CD14-positive monocyte (primary cell): ENCODE measurements around the gene PAK4. TPM values are rescaled to one million over a fixed set of nuclear protein-coding genes. Genes with fewer than 3 reads are reported as not detected.

Experiments
- DNase-seq, 3 donors: peaks; one replicate each; pipeline ENCODE4 v3.0.0-alpha.2; 2011 to 2022
- H2AFZ ChIP-seq: 2 replicates; pipeline ENCODE4 v1.6.0; 2012; ENCODE audit warnings: mild to moderate bottlenecking, low read depth, low read length, inconsistent platforms; ENCODE audit not compliant: insufficient read depth, poor library complexity, severe bottlenecking
- H3K27ac ChIP-seq, 2 donors: 1 replicate in 1 of 2; 2 replicates in 1 of 2; pipeline ENCODE4 v1.5.1; 2012 to 2013; ENCODE audit warnings: low read length in 2 of 2, control low read depth in 1 of 2, inconsistent platforms in 1 of 2, low read depth in 1 of 2, mild to moderate bottlenecking in 1 of 2
- H3K27me3 ChIP-seq, 2 donors: one replicate each; pipeline versions ENCODE4 v1.6.0 to v1.6.1; 2011 to 2013; ENCODE audit warnings: low read length in 2 of 2; ENCODE audit not compliant: control insufficient read depth in 2 of 2, insufficient read depth in 2 of 2
- H3K36me3 ChIP-seq, 2 donors: replicated peaks in 1 of 2; 1 replicate in 1 of 2; 2 replicates in 1 of 2; pipeline versions ENCODE4 v1.5.1 to v1.6.1; 2012 to 2013; ENCODE audit warnings: low read length in 2 of 2, control low read depth in 1 of 2, inconsistent platforms in 1 of 2, mild to moderate bottlenecking in 1 of 2; ENCODE audit not compliant: insufficient read depth in 2 of 2, control insufficient read depth in 1 of 2
- H3K4me1 ChIP-seq, 2 donors: 1 replicate in 1 of 2; 2 replicates in 1 of 2; pipeline versions ENCODE4 v1.5.1 to v1.6.1; 2012 to 2013; ENCODE audit warnings: low read length in 2 of 2, control low read depth in 1 of 2, inconsistent platforms in 1 of 2, mild to moderate bottlenecking in 1 of 2, moderate library complexity in 1 of 2; ENCODE audit not compliant: insufficient read depth in 2 of 2, control insufficient read depth in 1 of 2
- H3K4me2 ChIP-seq: replicated peaks from 2 replicates; pipeline ENCODE3; 2012; ENCODE audit warnings: low read length, moderate library complexity, mild to moderate bottlenecking; ENCODE audit not compliant: poor library complexity, severe bottlenecking; ENCODE audit errors: extremely low read depth
- H3K4me3 ChIP-seq, 3 experiments: fragments of 200-600 bp in 1 of 3; sonication (generic) in 1 of 3; replicated peaks in 1 of 3; 1 replicate in 2 of 3; 2 replicates in 1 of 3; pipeline ENCODE4 v1.5.1; 2011 to 2013; ENCODE audit warnings: low read length in 3 of 3, mild to moderate bottlenecking in 3 of 3, control low read depth in 2 of 3, low read depth in 2 of 3, inconsistent platforms in 1 of 3, moderate library complexity in 1 of 3
- H3K79me2 ChIP-seq: 2 replicates; pipeline ENCODE4 v1.6.0; 2012; ENCODE audit warnings: mild to moderate bottlenecking, control low read depth, inconsistent platforms, low read length, moderate library complexity; ENCODE audit not compliant: insufficient read depth
- H3K9ac ChIP-seq: 2 replicates; pipeline ENCODE4 v1.6.0; 2017; ENCODE audit warnings: low read length, mild to moderate bottlenecking; ENCODE audit not compliant: insufficient read depth, poor library complexity, severe bottlenecking
- H3K9me3 ChIP-seq, 2 donors: replicated peaks in 1 of 2; 1 replicate in 1 of 2; 2 replicates in 1 of 2; pipeline versions ENCODE4 v1.5.1 to v1.6.1; 2012 to 2013; ENCODE audit warnings: low read length in 2 of 2, control low read depth in 1 of 2; ENCODE audit not compliant: control insufficient read depth in 1 of 2, insufficient read depth in 1 of 2
- H4K20me1 ChIP-seq: 2 replicates; pipeline ENCODE4 v1.6.0; 2012; ENCODE audit warnings: mild to moderate bottlenecking, low read length, control low read depth, moderate library complexity; ENCODE audit not compliant: insufficient read depth
- H3K27ac Mint-ChIP-seq, 7 donors: one replicate each; pipeline ENCODE4 v1.8.0; 2020; ENCODE audit warnings: mild to moderate bottlenecking in 7 of 7, mixed read lengths in 7 of 7, moderate library complexity in 6 of 7, inconsistent platforms in 2 of 7
- H3K27me3 Mint-ChIP-seq, 3 donors: one replicate each; pipeline ENCODE4 v1.8.0; 2021 to 2022; ENCODE audit warnings: low read depth in 3 of 3, mild to moderate bottlenecking in 3 of 3, mixed read lengths in 3 of 3, moderate library complexity in 3 of 3, inconsistent platforms in 1 of 3
- H3K36me3 Mint-ChIP-seq, 2 donors: one replicate each; pipeline ENCODE4 v1.8.0; 2020; ENCODE audit warnings: mixed read lengths in 2 of 2, inconsistent platforms in 1 of 2, mild to moderate bottlenecking in 1 of 2
- H3K4me1 Mint-ChIP-seq: one replicate; pipeline ENCODE4 v1.8.0; 2020; ENCODE audit warnings: mild to moderate bottlenecking, mixed read lengths
- H3K4me3 Mint-ChIP-seq, 2 donors: one replicate each; pipeline ENCODE4 v1.8.0; 2020; ENCODE audit warnings: mild to moderate bottlenecking in 2 of 2, mixed read lengths in 2 of 2, moderate library complexity in 1 of 2
- H3K9me3 Mint-ChIP-seq, 7 donors: one replicate each; pipeline ENCODE4 v1.8.0; 2020 to 2022; ENCODE audit warnings: mixed read lengths in 7 of 7, mild to moderate bottlenecking in 6 of 7, moderate library complexity in 6 of 7, inconsistent platforms in 2 of 7
- WGBS: methylation state at CpG from one replicate; pipeline ENCODE4 v1.1.5; 2013; ENCODE audit warnings: missing lambda C conversion rate; ENCODE audit not compliant: insufficient coverage; 5-methylcytosine and 5-hydroxymethylcytosine counted together
- intact Hi-C, 2 donors: fragments of 100-400 bp; cut with micrococcal nuclease; formaldehyde crosslinking; loops; one replicate each; pipeline versions ENCODE4 v1.15.0 to v1.15.1; 2023
- polyA plus RNA-seq, 3 donors: library from polyadenylated mRNA; depleted of rRNA in 1 of 3; unstranded in 2 of 3; stranded (reverse) in 1 of 3; fragments of 300-500 nt in 2 of 3; fragments of >200 nt in 1 of 3; fragmentation: Illumina TruSeq in 2 of 3; gene quantifications; 1 replicate in 2 of 3; 2 replicates in 1 of 3; pipeline ENCODE4 v1.2.3, GENCODE V29; 2012 to 2021
- TF ChIP-seq, protein P1 (sequence below): fragments of 200-600 bp; IDR thresholded peaks from one replicate; pipeline ENCODE4 v1.8.0; 2022; ENCODE audit warnings: antibody characterized with exemption, mild to moderate bottlenecking

PAK4 gene
- polyA plus RNA-seq, 3 donors = 1.3 to 11.3 (median 1.5) TPM

GRCh38 chr19:39139305-39139874 is 13.8 kb downstream of the PAK4 start:
- H3K36me3 Mint-ChIP-seq = peaks cover 4 to 6% of the 10 kb centered on the region in 2 donors
- Histone ChIP-seq H3K79me2 (peaks cover 46% of the 10 kb centered on the region), H3K9me3 (no peaks in the 10 kb centered on the region), H3K9ac (no peak overlapping the region), H3K27me3 (no peaks in the 10 kb centered on the region), H3K36me3 (no peaks in the 10 kb centered on the region), H3K4me2 (no peak overlapping the region), H2AFZ (no peak overlapping the region), H3K27ac (no peak overlapping the region), H4K20me1 (peaks cover 59% of the 10 kb centered on the region), H3K4me1 (peaks cover 13% of the 10 kb centered on the region in 2 donors), H3K4me3 (no peak overlapping the region)
- 94% methylated on average over 4 of the region's 8 CpGs for WGBS
- H3K9me3 Mint-ChIP-seq = no peaks in the 10 kb centered on the region
- no peak overlapping the region for H3K27ac Mint-ChIP-seq
- intact Hi-C loops = no loop called here
- TF ChIP-seq, protein P1, sequence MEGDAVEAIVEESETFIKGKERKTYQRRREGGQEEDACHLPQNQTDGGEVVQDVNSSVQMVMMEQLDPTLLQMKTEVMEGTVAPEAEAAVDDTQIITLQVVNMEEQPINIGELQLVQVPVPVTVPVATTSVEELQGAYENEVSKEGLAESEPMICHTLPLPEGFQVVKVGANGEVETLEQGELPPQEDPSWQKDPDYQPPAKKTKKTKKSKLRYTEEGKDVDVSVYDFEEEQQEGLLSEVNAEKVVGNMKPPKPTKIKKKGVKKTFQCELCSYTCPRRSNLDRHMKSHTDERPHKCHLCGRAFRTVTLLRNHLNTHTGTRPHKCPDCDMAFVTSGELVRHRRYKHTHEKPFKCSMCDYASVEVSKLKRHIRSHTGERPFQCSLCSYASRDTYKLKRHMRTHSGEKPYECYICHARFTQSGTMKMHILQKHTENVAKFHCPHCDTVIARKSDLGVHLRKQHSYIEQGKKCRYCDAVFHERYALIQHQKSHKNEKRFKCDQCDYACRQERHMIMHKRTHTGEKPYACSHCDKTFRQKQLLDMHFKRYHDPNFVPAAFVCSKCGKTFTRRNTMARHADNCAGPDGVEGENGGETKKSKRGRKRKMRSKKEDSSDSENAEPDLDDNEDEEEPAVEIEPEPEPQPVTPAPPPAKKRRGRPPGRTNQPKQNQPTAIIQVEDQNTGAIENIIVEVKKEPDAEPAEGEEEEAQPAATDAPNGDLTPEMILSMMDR = no peak
- H3K4me3 Mint-ChIP-seq = no peak overlapping the region
- peaks cover 29% of the 10 kb centered on the region for H3K4me1 Mint-ChIP-seq
- DNase-seq = no peak
- H3K27me3 Mint-ChIP-seq = peaks cover 0 to 1% (median 0%) of the 10 kb centered on the region in 3 donors

GRCh38 chr19:39139971-39140453 is 14.4 kb downstream of the PAK4 start:
- peaks cover 19% of the 10 kb centered on the region in 2 donors for H3K4me1 ChIP-seq
- Mint-ChIP-seq H3K27ac (no peak overlapping the region), H3K4me3 (no peak overlapping the region), H3K4me1 (peaks cover 35% of the 10 kb centered on the region), H3K9me3 (no peaks in the 10 kb centered on the region), H3K27me3 (peaks cover 0 to 1% (median 0%) of the 10 kb centered on the region in 3 donors), H3K36me3 (peaks cover 4 to 6% of the 10 kb centered on the region in 2 donors)
- TF ChIP-seq, protein P1 = no peak
- no peak overlapping the region for H3K4me3 ChIP-seq
- no peak overlapping the region for H3K9ac ChIP-seq
- H2AFZ ChIP-seq = no peak overlapping the region
- H3K27me3 ChIP-seq = no peaks in the 10 kb centered on the region
- intact Hi-C loops = no loop called here
- H3K4me2 ChIP-seq = no peak overlapping the region
- H3K79me2 ChIP-seq = peaks cover 44% of the 10 kb centered on the region
- DNase-seq = no peak
- WGBS = 81% methylated on average over 6 of the region's 7 CpGs
- H3K9me3 ChIP-seq = no peaks in the 10 kb centered on the region
- H3K27ac ChIP-seq = no peak overlapping the region
- no peaks in the 10 kb centered on the region for H3K36me3 ChIP-seq
- H4K20me1 ChIP-seq = peaks cover 63% of the 10 kb centered on the region
